ENCODE results near the gene MKS1.

The MKS1 gene

GRCh38 chr17:58219007-58219788, at the start of gene MKS1:
MKS1 (minus strand) TSS chr17:58219255; CDS start chr17:58219230, 25 bp downstream.
- peak; percentile 98 for DNase-seq

GRCh38 chr17:58268326-58268725, 49.3 kb upstream of the MKS1 start:
- DNase-seq: no peak

GRCh38 chr17:58267347-58268324, 48.6 kb upstream of the MKS1 start:
- DNase-seq: no peak

- no peak for DNase-seq
Measured at GRCh38 chr17:58265902-58266875, 47.1 kb upstream of the MKS1 start.

- no peak for DNase-seq
Measured at GRCh38 chr17:58265271-58265670, 46.2 kb upstream of the MKS1 start.

- no peak for DNase-seq
Measured at GRCh38 chr17:58264407-58265103, 45.5 kb upstream of the MKS1 start.

GRCh38 chr17:58263773-58264172, 44.7 kb upstream of the MKS1 start:
- DNase-seq: no peak

- DNase-seq: no peak
Measured at GRCh38 chr17:58262149-58262548, 43.1 kb upstream of the MKS1 start.

GRCh38 chr17:58254803-58255202, 35.7 kb upstream of the MKS1 start:
- no peak for DNase-seq

GRCh38 chr17:58253082-58253481, 34.0 kb upstream of the MKS1 start:
- no peak for DNase-seq

- DNase-seq: no peak
Measured at GRCh38 chr17:58252141-58252540, 33.1 kb upstream of the MKS1 start.

- DNase-seq: no peak
Measured at GRCh38 chr17:58250344-58251011, 31.4 kb upstream of the MKS1 start.

- peak; percentile 53 for DNase-seq
Measured at GRCh38 chr17:58249270-58250133, 30.4 kb upstream of the MKS1 start.

- no peak for DNase-seq
Measured at GRCh38 chr17:58248955-58249269, 29.9 kb upstream of the MKS1 start.

- DNase-seq: peak; percentile 10
Measured at GRCh38 chr17:58247511-58248363, 28.7 kb upstream of the MKS1 start.

GRCh38 chr17:58246781-58247180, 27.7 kb upstream of the MKS1 start:
- no peak for DNase-seq

GRCh38 chr17:58246104-58246740, 27.2 kb upstream of the MKS1 start:
- no peak for DNase-seq

GRCh38 chr17:58245428-58246103, 26.5 kb upstream of the MKS1 start:
- no peak for DNase-seq

All from OCI-M1 (cell line).